Naive thymus-derived CD8-positive, alpha-beta T cell (primary cell): Measurements from ENCODE around the gene UGGT1. TPM values are rescaled to one million over a fixed set of nuclear protein-coding genes. Genes with fewer than 3 reads are reported as not detected.
"Not testable (repeated sequence)": the region's sequence is repeated elsewhere in the genome, so short reads cannot be mapped to it uniquely, and the experiment has no call there.

Source experiments
- ATAC-seq, 2 donors: fragments of 150-1000 bp; cut with Tn5 transposase in 1 of 2; sonication (Bioruptor Pico), chemical (Tn5 transposase) in 1 of 2; 1 replicate in 1 of 2; 2 replicates in 1 of 2; pipeline ENCODE4 v1.10.0; 2021; ENCODE audit warnings: mild to moderate bottlenecking in 2 of 2, moderate library complexity in 2 of 2
- POLR2A ChIA-PET: fragments of 350-600 bp; sonication (Branson Sonifier 250); formaldehyde crosslinking; loops from one replicate; lab custom pipeline; 2021; ENCODE audit warnings: antibody characterized with exemption; lab: Charles Lee
- DNase-seq, 10 donors: peaks; one replicate each; pipeline versions ENCODE4 v3.0.0 to v3.0.0-alpha.2; 2020 to 2022
- H3K27ac Mint-ChIP-seq, 10 donors: one replicate each; pipeline ENCODE4 v1.8.0; 2020 to 2022; ENCODE audit warnings: mild to moderate bottlenecking in 10 of 10, mixed read lengths in 10 of 10, moderate library complexity in 4 of 10, inconsistent platforms in 1 of 10
- H3K27me3 Mint-ChIP-seq, 5 donors: one replicate each; pipeline ENCODE4 v1.8.0; 2021 to 2022; ENCODE audit warnings: mixed read lengths in 5 of 5
- H3K36me3 Mint-ChIP-seq, 3 donors: one replicate each; pipeline ENCODE4 v1.8.0; 2020 to 2022; ENCODE audit warnings: mixed read lengths in 3 of 3, mild to moderate bottlenecking in 2 of 3, inconsistent platforms in 1 of 3
- H3K4me1 Mint-ChIP-seq, 4 donors: one replicate each; pipeline ENCODE4 v1.8.0; 2021 to 2022; ENCODE audit warnings: mixed read lengths in 4 of 4
- H3K4me3 Mint-ChIP-seq, 10 donors: one replicate each; pipeline ENCODE4 v1.8.0; 2020 to 2022; ENCODE audit warnings: mild to moderate bottlenecking in 10 of 10, mixed read lengths in 10 of 10, moderate library complexity in 6 of 10, inconsistent platforms in 1 of 10
- H3K9me3 Mint-ChIP-seq, 9 donors: one replicate each; pipeline ENCODE4 v1.8.0; 2020 to 2022; ENCODE audit warnings: mixed read lengths in 9 of 9, mild to moderate bottlenecking in 3 of 9, inconsistent platforms in 1 of 9, moderate library complexity in 1 of 9
- polyA plus RNA-seq, 3 donors: library from polyadenylated mRNA; unstranded; fragments of 300-500 nt; fragmentation: Illumina TruSeq; gene quantifications; one replicate each; pipeline ENCODE4 v1.2.3, GENCODE V29; 2021
- total RNA-seq, 8 experiments: library from RNA in 2 of 8; stranded (reverse) in 2 of 8; gene quantifications; one replicate each; pipeline ENCODE4 v1.2.3 and lab custom pipeline; 2021 to 2026

Gene UGGT1
- total and polyA plus RNA-seq, 5 experiments from 2014 or later: 9.6 to 52.0 (median 14.9) TPM

- H3K27me3 Mint-ChIP-seq, H3K4me3 Mint-ChIP-seq, H3K9me3 Mint-ChIP-seq, POLR2A ChIA-PET, H3K4me1 Mint-ChIP-seq, H3K27ac Mint-ChIP-seq, H3K36me3 Mint-ChIP-seq, ATAC-seq, DNase-seq: not testable (repeated sequence)
Measured at GRCh38 chr2:128208631-128209324, 117.8 kb downstream of the UGGT1 start.

- POLR2A ChIA-PET: no interaction called here
Measured at GRCh38 chr2:128214251-128214650, 123.3 kb downstream of the UGGT1 start.

GRCh38 chr2:128214866-128215460 is 124.0 kb downstream of the UGGT1 start:
- Mint-ChIP-seq H3K27ac (no peak overlapping the region), H3K36me3 (peaks cover 0 to 1% (median 0%) of the 10 kb centered on the region in 3 donors), H3K9me3 (no peaks in the 10 kb centered on the region), H3K27me3 (peaks cover 0 to 2% (median 0%) of the 10 kb centered on the region in 5 donors), H3K4me1 (peaks cover 0 to 6% (median 4%) of the 10 kb centered on the region in 4 donors), H3K4me3 (no peak overlapping the region)
- no peak for ATAC-seq
- DNase-seq: no peak
- POLR2A ChIA-PET: no interaction called here

More at GRCh38 chr2:128214251-128214650, 123.3 kb downstream of the UGGT1 start:
- H3K27ac Mint-ChIP-seq: no peak overlapping the region
- H3K4me1 Mint-ChIP-seq: peaks cover 0 to 6% (median 4%) of the 10 kb centered on the region in 4 donors
- H3K36me3 Mint-ChIP-seq: peaks cover 0 to 1% (median 0%) of the 10 kb centered on the region in 3 donors
- peaks cover 0 to 2% (median 0%) of the 10 kb centered on the region in 5 donors for H3K27me3 Mint-ChIP-seq
- H3K9me3 Mint-ChIP-seq: no peaks in the 10 kb centered on the region
- DNase-seq: no peak
- H3K4me3 Mint-ChIP-seq: no peak overlapping the region
- ATAC-seq: no peak

DNA sequence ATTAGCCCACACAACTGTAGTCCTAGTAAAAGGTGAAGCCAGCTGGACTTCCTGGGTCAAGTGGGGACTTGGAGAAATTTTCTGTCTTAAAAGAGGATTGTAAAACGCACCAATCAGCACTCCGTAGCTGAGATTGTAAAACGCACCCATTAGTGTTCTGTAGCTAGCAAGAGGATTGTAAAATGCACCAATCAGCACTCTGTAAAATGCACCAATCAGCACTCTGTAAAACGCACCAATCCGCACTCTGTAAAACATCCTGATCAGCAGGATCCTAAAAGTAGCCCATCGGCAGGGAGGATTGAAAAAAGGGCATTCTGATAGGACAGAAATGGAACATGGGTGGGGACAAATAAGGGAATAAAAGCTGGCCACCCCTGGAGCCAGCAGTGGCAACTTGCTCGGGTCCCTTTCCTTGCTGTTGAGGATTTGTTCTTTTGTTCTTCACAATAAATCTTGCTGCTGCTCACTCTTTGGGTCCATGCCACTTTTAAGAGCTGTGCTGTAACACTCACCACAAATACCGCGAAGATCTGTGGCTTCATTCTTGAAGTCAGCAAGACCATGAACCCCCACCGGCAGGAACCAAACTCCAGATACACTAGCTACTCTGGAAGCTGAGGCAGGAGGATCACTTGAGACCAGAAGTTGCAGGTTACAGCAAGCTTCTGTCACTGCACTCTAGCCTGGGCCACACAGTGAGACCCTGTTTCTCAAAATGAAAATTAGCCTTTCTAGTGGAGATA is 125.1 kb downstream of the UGGT1 start:
- Mint-ChIP-seq H3K9me3 (no peaks in the 10 kb centered on the region), H3K36me3 (no peaks in the 10 kb centered on the region), H3K4me1 (peaks cover 0 to 6% (median 4%) of the 10 kb centered on the region in 4 donors), H3K27me3 (peaks cover 0 to 2% (median 1%) of the 10 kb centered on the region in 5 donors), H3K27ac (no peak overlapping the region), H3K4me3 (no peak overlapping the region)
- DNase-seq (peak in 1 of 10 donors; percentile 51), ATAC-seq (peak in 1 of 2 donors; percentile 97)
- POLR2A ChIA-PET: no interaction called here

DNA sequence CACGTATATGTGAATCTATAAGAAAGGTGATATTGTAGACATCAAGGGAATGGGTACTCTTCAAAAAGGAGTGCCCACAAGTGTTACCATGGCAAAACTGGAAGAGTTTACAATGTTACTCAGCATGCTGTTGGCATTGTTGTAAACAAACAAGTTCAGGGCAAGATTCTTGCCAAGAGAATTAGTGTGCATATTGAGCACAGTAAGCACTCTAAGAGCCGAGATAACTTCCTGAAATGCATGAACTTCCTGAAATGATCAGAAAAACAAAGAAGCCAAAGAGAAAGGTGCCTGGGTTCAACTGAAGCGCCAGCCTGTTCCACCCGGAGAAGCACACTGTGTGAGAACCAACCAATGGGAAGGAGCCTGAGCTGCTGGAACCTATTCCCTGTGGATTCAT is 126.7 kb downstream of the UGGT1 start:
- ATAC-seq (no peak), DNase-seq (no peak)
- Mint-ChIP-seq H3K27ac (no peak overlapping the region), H3K4me3 (peak overlapping the region in 1 of 10 donors; percentile 33), H3K9me3 (no peaks in the 10 kb centered on the region), H3K27me3 (peaks cover 0 to 2% (median 1%) of the 10 kb centered on the region in 5 donors), H3K4me1 (peaks cover 0 to 6% (median 4%) of the 10 kb centered on the region in 4 donors), H3K36me3 (no peaks in the 10 kb centered on the region)
- POLR2A ChIA-PET: no interaction called here

DNA sequence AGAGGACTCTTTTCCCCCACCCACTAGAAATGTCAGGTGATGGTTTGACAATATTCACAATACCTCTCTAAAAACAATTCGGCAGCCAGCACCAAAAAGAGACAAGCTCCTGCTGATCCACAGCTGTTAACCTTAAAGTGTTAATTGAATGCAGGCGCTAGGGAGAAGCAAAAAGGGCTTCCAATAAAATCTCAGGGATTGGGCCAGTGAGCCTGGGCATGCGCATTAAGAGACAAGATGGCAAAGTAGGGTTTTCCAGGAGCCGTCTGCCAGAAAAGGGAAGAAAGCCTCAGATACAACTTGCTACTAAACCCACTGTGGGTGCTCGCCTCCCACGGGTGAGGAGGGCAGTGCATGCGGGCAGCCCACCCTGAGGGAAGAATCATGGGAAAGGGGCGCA is 128.9 kb downstream of the UGGT1 start:
- H3K27me3 Mint-ChIP-seq: peaks cover 0 to 2% (median 1%) of the 10 kb centered on the region in 5 donors

DNA sequence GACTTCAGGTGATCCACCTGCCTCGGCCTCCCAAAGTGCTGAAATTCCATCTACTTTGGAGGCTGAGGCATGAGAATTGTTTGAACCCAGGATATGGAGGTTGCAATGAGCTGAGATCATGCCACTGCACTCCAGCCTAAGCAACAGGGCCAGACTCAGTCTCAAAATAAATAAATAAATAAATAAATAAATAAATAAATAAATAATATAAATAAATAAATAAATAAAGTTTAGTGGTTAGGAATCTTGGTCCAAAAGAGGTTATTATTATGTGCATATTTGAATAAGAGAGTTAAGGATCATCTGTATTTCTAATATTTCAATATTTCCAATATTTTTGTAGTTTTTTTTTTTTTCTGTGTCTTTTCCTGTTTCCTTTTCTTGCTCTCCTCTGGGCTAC is 136.9 kb downstream of the UGGT1 start:
- Mint-ChIP-seq H3K27me3 (peaks cover 0 to 5% (median 1%) of the 10 kb centered on the region in 5 donors), H3K9me3 (no peaks in the 10 kb centered on the region), H3K4me1 (no peaks in the 10 kb centered on the region), H3K4me3 (no peak overlapping the region), H3K36me3 (no peaks in the 10 kb centered on the region), H3K27ac (no peak overlapping the region)
- DNase-seq (no peak), ATAC-seq (no peak)
- POLR2A ChIA-PET: no interaction called here

More for the DNA sequence above, 128.9 kb downstream of the UGGT1 start:
- DNase-seq (no peak), ATAC-seq (no peak)
- peaks cover 0 to 6% (median 4%) of the 10 kb centered on the region in 4 donors for H3K4me1 Mint-ChIP-seq
- H3K4me3 Mint-ChIP-seq: no peak overlapping the region
- no peaks in the 10 kb centered on the region for H3K9me3 Mint-ChIP-seq
- peak overlapping the region in 2 of 10 donors; percentile 13 to 69 for H3K27ac Mint-ChIP-seq
- POLR2A ChIA-PET: no interaction called here
- no peaks in the 10 kb centered on the region for H3K36me3 Mint-ChIP-seq

DNA sequence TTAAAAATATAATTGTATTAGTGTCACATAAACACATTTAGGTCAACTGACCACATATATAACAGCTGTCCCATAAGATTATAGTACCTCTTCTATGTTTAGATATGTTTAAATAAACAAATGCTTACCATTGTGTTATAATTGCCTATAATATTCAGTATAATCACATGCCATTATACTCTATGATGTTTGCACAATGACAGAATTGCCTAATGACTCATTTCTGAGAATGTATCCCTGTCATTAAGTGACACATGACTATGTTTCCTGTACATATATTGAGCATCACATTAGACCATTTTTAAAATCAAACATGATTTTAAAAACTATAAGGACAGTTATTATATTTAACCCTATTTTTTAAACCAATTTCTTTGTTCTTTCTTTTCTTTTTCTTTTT is 137.9 kb downstream of the UGGT1 start:
- Mint-ChIP-seq H3K36me3 (no peaks in the 10 kb centered on the region), H3K27ac (no peak overlapping the region), H3K9me3 (no peaks in the 10 kb centered on the region), H3K4me1 (peaks cover 0 to 4% (median 2%) of the 10 kb centered on the region in 4 donors), H3K27me3 (peaks cover 0 to 5% (median 1%) of the 10 kb centered on the region in 5 donors), H3K4me3 (no peak overlapping the region)
- DNase-seq (no peak), ATAC-seq (no peak)
- POLR2A ChIA-PET: no interaction called here

DNA sequence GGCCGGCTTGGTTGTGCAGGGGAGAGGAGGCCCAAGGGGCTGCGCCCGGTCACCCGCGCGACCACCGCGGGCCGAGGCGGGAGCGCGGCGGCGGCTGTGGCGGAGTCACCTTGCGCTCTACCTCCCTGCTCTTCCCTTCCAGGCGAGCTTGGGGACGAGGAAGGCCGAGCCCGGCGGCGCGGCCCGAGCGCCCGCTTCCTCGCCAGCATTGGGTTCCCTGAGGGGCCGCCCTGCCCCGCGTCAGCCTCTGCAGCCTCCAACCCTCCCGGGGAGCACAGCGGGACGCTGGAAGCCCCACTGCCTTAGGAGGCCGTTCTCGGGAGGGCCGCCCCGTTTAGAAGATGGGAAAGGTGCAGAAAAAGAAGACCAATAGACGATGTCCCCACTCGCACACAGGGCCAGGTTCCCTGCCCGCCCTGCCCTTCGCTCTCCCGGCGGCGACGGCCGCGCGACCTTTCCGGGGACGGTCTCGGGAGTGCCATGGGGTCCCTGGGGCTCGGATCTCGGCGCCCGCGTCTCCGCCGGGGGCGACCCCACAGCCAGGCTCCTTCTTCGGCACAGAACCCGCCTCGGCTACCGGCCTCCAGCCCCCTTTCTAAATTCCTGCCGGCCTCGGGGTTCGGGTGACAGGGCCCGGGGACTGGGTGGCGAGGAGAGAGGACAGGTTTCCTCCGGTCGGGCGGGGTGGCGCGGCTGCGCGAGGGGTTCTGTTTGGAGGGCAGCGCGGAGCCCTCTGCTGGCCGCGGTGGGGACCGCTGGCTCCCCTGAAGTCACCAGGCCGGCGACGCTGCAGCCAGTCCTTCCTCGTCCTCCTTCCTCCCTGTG is 142.2 kb downstream of the UGGT1 start:
- peak; percentile 96 for ATAC-seq
- Mint-ChIP-seq H3K4me1 (peaks cover 0 to 7% (median 3%) of the 10 kb centered on the region in 4 donors), H3K36me3 (no peaks in the 10 kb centered on the region), H3K9me3 (no peaks in the 10 kb centered on the region), H3K27ac (peak overlapping the region in 5 of 10 donors; percentile 17 to 89 (median 63)), H3K27me3 (peaks cover 0 to 5% (median 0%) of the 10 kb centered on the region in 5 donors), H3K4me3 (peak overlapping the region; percentile 77 to 93 (median 89))
- DNase-seq: peak; percentile 63 to 89 (median 78)
- POLR2A ChIA-PET: no interaction called here

DNA sequence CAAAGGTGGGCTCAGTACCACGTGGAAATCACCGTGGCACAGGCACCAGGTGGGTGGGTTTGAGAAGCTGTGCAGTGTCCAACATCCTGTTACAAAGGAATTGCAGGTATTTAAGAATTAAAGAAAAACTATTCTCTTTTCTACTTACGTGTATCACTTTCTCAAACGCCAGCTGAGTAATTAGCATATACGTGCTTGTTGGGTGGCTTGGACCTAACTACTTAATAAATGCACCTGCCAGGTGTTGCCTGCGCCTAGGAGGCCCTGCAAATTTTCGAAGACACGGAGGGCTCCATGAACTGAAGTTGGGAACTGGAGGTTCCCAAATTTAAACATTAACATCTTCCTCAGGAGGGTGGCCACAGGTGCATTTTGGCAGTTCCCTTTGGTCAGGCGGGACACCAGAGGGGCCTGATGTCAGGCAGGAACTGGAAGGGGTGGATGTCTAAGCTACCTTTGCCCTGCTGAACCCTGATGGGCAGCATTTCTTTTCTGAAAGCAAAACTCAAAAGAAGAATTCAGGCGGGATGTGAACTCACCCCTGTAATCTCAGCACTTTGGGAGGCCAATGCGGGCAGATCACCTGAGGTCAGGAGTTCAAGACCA is 142.9 kb downstream of the UGGT1 start:
- H3K36me3 Mint-ChIP-seq: no peaks in the 10 kb centered on the region
- peak overlapping the region; percentile 77 to 93 (median 89) for H3K4me3 Mint-ChIP-seq
- POLR2A ChIA-PET: interaction anchor here (0.6 kb wide), 1 partner anchor 34 kb away, joined by 4 read pairs; no protein-coding TSS in a partner anchor
- no peak for DNase-seq
- H3K27ac Mint-ChIP-seq: peak overlapping the region in 5 of 10 donors; percentile 17 to 89 (median 63)
- peaks cover 0 to 7% (median 3%) of the 10 kb centered on the region in 4 donors for H3K4me1 Mint-ChIP-seq
- H3K9me3 Mint-ChIP-seq: no peaks in the 10 kb centered on the region
- no peak for ATAC-seq
- H3K27me3 Mint-ChIP-seq: peaks cover 0 to 5% (median 0%) of the 10 kb centered on the region in 5 donors

DNA sequence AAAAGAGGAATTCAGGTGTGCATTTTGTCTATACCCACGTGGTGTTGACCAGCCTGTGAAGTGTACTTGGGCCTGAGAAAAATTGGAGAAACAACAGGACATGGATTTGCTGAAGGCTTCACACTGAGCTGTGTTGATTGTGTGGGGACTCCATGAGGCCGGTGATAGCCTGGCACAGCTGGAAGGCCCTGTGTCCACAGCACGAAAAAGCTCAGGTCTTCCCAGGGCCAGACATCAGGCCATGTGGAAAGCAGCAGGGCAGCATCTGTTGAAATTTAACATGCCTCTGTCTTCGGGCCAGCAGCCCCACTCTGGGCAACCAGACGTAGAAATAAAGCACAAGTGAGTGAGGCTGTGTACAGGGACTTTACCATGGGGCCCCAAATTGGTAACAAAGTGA is 143.6 kb downstream of the UGGT1 start:
- DNase-seq (no peak), ATAC-seq (no peak)
- POLR2A ChIA-PET: interaction anchor here (0.6 kb wide), 1 partner anchor 35 kb away, joined by 4 read pairs; no protein-coding TSS in a partner anchor
- Mint-ChIP-seq H3K4me1 (peaks cover 0 to 7% (median 3%) of the 10 kb centered on the region in 4 donors), H3K9me3 (no peaks in the 10 kb centered on the region), H3K27me3 (peaks cover 0 to 6% (median 0%) of the 10 kb centered on the region in 5 donors), H3K36me3 (no peaks in the 10 kb centered on the region), H3K4me3 (peak overlapping the region in 4 of 10 donors; percentile 6 to 51 (median 42)), H3K27ac (no peak overlapping the region)
